ENCODE data around the gene SPSB2.

DNA sequence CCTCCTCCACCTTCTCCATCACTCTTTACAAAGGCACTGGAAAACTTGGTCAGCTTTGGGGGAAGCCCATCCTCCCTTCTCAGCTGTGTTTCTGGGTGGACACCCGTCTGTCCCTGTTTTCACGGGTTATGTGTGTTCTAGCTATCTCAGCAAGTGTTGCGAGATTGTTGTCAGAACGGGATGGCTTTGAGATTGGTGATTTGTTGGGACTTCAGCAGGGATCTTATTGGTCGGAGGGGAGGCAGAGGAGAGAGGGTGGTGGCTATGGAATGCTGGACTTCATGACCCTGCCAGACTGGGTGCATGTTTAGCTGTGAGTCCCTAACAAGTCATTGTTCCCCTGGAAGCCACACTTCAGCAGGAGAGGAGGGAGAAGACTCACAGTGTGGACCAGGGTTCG lies 19.1 kb downstream of the SPSB2 start:
- TF ChIP-seq, protein P1, sequence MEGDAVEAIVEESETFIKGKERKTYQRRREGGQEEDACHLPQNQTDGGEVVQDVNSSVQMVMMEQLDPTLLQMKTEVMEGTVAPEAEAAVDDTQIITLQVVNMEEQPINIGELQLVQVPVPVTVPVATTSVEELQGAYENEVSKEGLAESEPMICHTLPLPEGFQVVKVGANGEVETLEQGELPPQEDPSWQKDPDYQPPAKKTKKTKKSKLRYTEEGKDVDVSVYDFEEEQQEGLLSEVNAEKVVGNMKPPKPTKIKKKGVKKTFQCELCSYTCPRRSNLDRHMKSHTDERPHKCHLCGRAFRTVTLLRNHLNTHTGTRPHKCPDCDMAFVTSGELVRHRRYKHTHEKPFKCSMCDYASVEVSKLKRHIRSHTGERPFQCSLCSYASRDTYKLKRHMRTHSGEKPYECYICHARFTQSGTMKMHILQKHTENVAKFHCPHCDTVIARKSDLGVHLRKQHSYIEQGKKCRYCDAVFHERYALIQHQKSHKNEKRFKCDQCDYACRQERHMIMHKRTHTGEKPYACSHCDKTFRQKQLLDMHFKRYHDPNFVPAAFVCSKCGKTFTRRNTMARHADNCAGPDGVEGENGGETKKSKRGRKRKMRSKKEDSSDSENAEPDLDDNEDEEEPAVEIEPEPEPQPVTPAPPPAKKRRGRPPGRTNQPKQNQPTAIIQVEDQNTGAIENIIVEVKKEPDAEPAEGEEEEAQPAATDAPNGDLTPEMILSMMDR (IDR thresholded peaks at IDR 0.05), result no peak
- TF ChIP-seq TEAD4 (IDR thresholded peaks at IDR 0.05; ENCODE audit: borderline replicate concordance, insufficient read depth), result no peak
- no peak for TF ChIP-seq POLR2AphosphoS5 (IDR thresholded peaks at IDR 0.05; ENCODE audit: low read depth, low read length)
- no peak for TF ChIP-seq ELF1 (IDR thresholded peaks at IDR 0.05)

All from SK-N-SH (cell line).